ENCODE data around the gene GBX1.
A peak's percentile ranks its signal among the peaks of the same experiment; 100 is the strongest.

The GBX1 gene

GRCh38 chr7:151178831-151179230 is 11.3 kb upstream of the GBX1 start:
- Histone ChIP-seq H3K9me3 (ENCODE audit: control insufficient read depth, low read length) (no peaks in the 10 kb centered on the region), H3K4me1 (ENCODE audit: control insufficient read depth, insufficient read depth, low read length) (no peaks in the 10 kb centered on the region), H3K36me3 (ENCODE audit: control insufficient read depth, insufficient read depth, low read length, severe bottlenecking) (no peaks in the 10 kb centered on the region), H3K9ac (ENCODE audit: low read length) (no peak overlapping the region), H3K4me3 (ENCODE audit: low read length) (no peak overlapping the region), H3K27me3 (replicated peaks; ENCODE audit: control insufficient read depth, insufficient read depth, low read length) (peaks cover 82% of the 10 kb centered on the region)
- DNase-seq (ENCODE audit: low read depth), result no peak

DNA sequence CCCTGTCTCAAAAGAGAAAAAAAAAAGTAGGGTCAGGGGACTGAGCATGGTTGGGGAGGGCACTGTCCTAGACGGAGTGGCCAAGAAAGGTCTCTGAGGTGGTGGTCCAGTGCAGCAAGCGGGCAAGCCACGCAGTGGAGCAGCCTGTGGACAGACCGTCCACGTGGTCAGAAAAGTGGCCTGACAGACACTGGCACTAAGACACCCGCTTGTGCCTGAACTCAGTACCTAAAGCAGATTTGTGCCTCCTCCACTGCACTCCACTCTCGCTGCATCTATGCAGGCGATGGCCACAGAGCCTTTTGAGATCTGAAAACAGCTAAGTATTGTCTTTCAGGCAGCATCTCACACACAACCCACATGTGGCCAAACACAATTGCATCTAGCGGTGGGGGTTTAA is 10.7 kb upstream of the GBX1 start:
- no peak for DNase-seq (ENCODE audit: low read depth)
- H3K27me3 ChIP-seq (replicated peaks; ENCODE audit: control insufficient read depth, insufficient read depth, low read length), result peaks cover 85% of the 10 kb centered on the region

DNA sequence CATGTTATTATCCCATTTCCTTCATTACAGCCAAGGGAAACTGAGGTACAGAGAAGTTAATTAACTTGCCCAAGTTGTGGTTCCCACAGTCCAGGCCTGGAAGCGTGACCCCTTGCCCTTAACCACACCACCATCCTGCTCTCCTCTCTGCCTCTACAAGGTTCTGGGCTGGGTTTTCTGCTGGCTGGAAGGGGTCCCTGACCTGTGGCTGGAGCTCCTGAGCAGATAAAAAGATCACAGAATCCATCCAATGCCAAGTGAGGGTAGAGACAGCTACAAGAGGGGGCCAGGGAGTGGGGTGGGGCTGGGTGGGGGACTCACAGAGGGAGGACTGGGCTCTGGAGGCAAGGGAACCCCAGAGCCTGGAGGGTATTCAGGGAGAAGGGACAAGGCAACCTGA is 9.8 kb upstream of the GBX1 start:
- Histone ChIP-seq H3K36me3 (ENCODE audit: control insufficient read depth, insufficient read depth, low read length, severe bottlenecking) (no peaks in the 10 kb centered on the region), H3K27me3 (replicated peaks; ENCODE audit: control insufficient read depth, insufficient read depth, low read length) (peaks cover 81% of the 10 kb centered on the region), H3K4me3 (ENCODE audit: low read length) (no peak overlapping the region), H3K9ac (ENCODE audit: low read length) (no peak overlapping the region), H3K9me3 (ENCODE audit: control insufficient read depth, low read length) (no peaks in the 10 kb centered on the region), H3K4me1 (ENCODE audit: control insufficient read depth, insufficient read depth, low read length) (no peaks in the 10 kb centered on the region)
- no peak for DNase-seq (ENCODE audit: low read depth)

More for the DNA sequence above, 10.7 kb upstream of the GBX1 start:
- H3K9ac ChIP-seq (ENCODE audit: low read length), result no peak overlapping the region
- H3K4me1 ChIP-seq (ENCODE audit: control insufficient read depth, insufficient read depth, low read length), result no peaks in the 10 kb centered on the region
- no peaks in the 10 kb centered on the region for H3K36me3 ChIP-seq (ENCODE audit: control insufficient read depth, insufficient read depth, low read length, severe bottlenecking)
- H3K9me3 ChIP-seq (ENCODE audit: control insufficient read depth, low read length), result no peaks in the 10 kb centered on the region
- no peak overlapping the region for H3K4me3 ChIP-seq (ENCODE audit: low read length)

DNA sequence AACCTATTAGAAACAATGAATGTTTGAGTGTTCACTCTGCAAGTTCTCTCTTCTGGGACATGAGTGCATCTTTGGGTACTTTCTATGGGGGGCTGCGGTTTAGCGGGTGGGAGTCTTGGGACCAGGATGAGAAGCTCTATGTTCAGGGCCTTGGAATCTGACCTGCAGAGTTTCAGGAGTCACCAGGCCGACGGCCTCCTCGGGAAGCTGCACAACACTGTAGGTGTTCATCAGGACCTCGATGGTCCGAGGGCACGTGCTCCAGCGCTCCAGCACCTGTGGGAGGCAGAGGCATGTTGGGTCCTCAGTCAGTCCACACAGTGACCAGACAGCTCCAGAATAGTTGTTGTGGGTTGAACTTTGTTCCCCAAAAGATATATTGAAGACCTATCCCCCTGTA is 8.9 kb upstream of the GBX1 start:
- DNase-seq (ENCODE audit: low read depth), result no peak
- Histone ChIP-seq H3K9me3 (ENCODE audit: control insufficient read depth, low read length) (no peaks in the 10 kb centered on the region), H3K27me3 (replicated peaks; ENCODE audit: control insufficient read depth, insufficient read depth, low read length) (peaks cover 76% of the 10 kb centered on the region)

DNA sequence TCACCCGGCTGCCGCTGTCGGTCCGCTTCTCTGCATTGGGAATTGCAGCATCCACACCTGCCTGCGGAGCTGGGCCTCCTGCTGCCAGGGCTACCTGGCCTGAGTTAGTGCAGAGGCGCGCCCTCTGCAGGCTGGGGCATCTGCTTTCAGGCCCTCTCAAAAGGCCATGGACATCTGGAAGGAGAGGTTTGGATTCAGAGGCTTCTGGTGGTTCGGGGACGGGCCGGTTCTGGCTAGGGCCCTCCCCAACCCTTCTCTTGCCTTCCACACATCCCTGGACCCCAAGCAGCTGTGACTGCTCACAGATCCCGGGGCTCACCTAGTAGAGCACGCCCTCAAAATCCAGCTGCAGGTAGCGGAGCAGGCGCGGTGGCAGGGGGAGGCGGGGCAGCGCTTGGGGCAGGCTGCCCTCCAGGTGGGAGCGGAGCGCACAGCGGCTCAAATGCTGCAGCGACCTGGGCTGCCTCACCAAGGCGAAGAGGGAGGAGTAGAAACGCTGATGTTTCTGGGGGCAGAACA is 8.4 kb upstream of the GBX1 start:
- Histone ChIP-seq H3K9ac (ENCODE audit: low read length) (no peak overlapping the region), H3K27me3 (replicated peaks; ENCODE audit: control insufficient read depth, insufficient read depth, low read length) (peaks cover 76% of the 10 kb centered on the region)
- no peak for DNase-seq (ENCODE audit: low read depth)

More for the DNA sequence above, 8.9 kb upstream of the GBX1 start:
- Histone ChIP-seq H3K9ac (ENCODE audit: low read length) (no peak overlapping the region), H3K4me1 (ENCODE audit: control insufficient read depth, insufficient read depth, low read length) (no peaks in the 10 kb centered on the region), H3K36me3 (ENCODE audit: control insufficient read depth, insufficient read depth, low read length, severe bottlenecking) (no peaks in the 10 kb centered on the region), H3K4me3 (ENCODE audit: low read length) (no peak overlapping the region)

GRCh38 chr7:151175047-151175792 is 7.7 kb upstream of the GBX1 start:
- DNase-seq (ENCODE audit: low read depth), result no peak
- H3K9ac ChIP-seq (ENCODE audit: low read length), result no peak overlapping the region
- no peak overlapping the region for H3K4me3 ChIP-seq (ENCODE audit: low read length)
- peaks cover 75% of the 10 kb centered on the region for H3K27me3 ChIP-seq (replicated peaks; ENCODE audit: control insufficient read depth, insufficient read depth, low read length)
- H3K9me3 ChIP-seq (ENCODE audit: control insufficient read depth, low read length), result no peaks in the 10 kb centered on the region
- H3K4me1 ChIP-seq (ENCODE audit: control insufficient read depth, insufficient read depth, low read length), result no peaks in the 10 kb centered on the region
- H3K36me3 ChIP-seq (ENCODE audit: control insufficient read depth, insufficient read depth, low read length, severe bottlenecking), result no peaks in the 10 kb centered on the region

More for the DNA sequence above, 8.4 kb upstream of the GBX1 start:
- Histone ChIP-seq H3K9me3 (ENCODE audit: control insufficient read depth, low read length) (no peaks in the 10 kb centered on the region), H3K4me3 (ENCODE audit: low read length) (no peak overlapping the region), H3K4me1 (ENCODE audit: control insufficient read depth, insufficient read depth, low read length) (no peaks in the 10 kb centered on the region), H3K36me3 (ENCODE audit: control insufficient read depth, insufficient read depth, low read length, severe bottlenecking) (no peaks in the 10 kb centered on the region)

DNA sequence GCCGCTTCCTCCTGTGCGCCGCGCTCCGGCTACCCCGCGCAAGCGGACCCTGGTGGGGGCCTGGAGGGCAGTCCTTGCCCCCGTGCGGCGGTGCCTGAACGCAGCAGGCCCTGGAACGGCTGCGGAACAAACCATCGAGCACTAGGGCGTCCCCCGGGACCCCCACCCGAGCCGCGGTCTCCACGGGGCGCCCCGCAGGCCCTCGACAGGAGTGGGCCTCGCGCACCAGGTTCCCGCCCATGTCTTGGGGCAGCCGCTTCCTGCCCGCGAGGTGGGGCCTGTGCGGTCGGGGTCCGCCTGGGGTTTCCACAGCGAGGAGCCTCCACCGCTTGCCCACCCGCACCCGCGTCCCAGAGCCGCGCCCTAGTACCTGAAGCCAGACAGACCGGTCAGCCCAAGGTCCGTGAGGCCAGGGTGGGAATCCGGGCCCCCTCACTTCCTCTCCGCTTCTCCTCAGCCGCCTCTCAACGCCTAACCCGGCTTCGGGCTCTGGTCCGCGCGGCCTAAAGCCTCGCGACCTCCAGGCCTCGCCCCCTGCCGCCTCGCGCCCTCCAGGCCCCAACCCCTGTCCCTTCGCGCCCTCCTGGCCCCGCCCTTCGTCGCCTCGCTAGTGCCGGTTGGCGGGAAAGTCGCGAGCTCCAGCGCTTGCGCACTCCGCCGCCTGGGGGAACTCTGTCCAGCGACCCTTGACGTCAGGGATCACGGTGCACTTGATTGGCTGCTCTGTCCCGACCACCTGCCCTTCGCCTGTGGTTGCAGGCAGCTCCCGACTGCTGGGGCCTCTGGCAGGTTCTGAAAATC is 7.0 kb upstream of the GBX1 start:
- H3K27me3 ChIP-seq (replicated peaks; ENCODE audit: control insufficient read depth, insufficient read depth, low read length), result peaks cover 75% of the 10 kb centered on the region
- no peak overlapping the region for H3K9ac ChIP-seq (ENCODE audit: low read length)
- no peak overlapping the region for H3K4me3 ChIP-seq (ENCODE audit: low read length)
- DNase-seq (ENCODE audit: low read depth), result peak; percentile 14
- no peaks in the 10 kb centered on the region for H3K36me3 ChIP-seq (ENCODE audit: control insufficient read depth, insufficient read depth, low read length, severe bottlenecking)
- no peaks in the 10 kb centered on the region for H3K9me3 ChIP-seq (ENCODE audit: control insufficient read depth, low read length)
- no peaks in the 10 kb centered on the region for H3K4me1 ChIP-seq (ENCODE audit: control insufficient read depth, insufficient read depth, low read length)

GRCh38 chr7:151173386-151174245 is 6.1 kb upstream of the GBX1 start:
- no peak overlapping the region for H3K9ac ChIP-seq (ENCODE audit: low read length)
- H3K4me3 ChIP-seq (ENCODE audit: low read length), result no peak overlapping the region
- no peaks in the 10 kb centered on the region for H3K9me3 ChIP-seq (ENCODE audit: control insufficient read depth, low read length)
- DNase-seq (ENCODE audit: low read depth), result no peak
- no peaks in the 10 kb centered on the region for H3K4me1 ChIP-seq (ENCODE audit: control insufficient read depth, insufficient read depth, low read length)
- no peaks in the 10 kb centered on the region for H3K36me3 ChIP-seq (ENCODE audit: control insufficient read depth, insufficient read depth, low read length, severe bottlenecking)
- peaks cover 75% of the 10 kb centered on the region for H3K27me3 ChIP-seq (replicated peaks; ENCODE audit: control insufficient read depth, insufficient read depth, low read length)

DNA sequence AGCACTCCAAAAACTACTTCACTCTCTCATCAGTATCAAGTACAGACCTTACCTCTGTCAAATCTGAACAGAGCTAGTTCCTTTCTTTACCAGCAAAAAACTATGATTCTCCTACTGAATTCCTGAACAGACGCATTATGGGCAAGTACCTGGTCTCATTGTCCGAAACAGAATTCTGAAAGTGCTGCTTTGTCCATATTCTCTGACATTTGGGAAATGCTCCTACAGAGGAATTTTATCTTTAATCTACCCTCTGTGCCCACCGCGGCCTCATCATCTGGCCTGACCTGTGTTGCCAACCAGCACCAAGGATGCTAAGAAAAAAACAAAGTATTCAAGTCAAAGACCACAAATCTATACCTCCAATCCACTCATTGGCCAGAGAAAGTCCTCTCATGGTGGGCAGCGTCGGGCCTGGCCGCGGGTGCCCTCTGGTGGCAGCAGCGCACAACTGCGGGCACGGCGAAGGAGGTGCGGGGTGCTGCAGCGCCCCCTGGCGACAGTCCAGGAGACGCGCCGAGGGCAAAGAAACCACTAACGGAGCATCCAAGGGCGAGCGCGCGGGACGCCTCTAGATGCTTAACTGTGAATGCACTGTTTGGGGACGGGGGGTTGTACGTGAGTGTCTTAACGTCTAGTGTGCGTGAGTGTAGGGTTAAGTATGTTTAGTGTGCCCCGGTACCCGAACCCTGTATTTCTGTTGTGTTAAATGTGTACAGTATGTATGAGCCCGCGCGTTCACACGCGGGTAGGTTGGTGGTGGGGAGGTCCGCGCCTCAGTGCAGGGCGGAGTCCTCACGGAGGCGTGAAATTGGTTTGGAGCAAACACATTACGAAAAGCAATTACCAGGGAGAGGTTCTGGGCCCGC is 5.0 kb upstream of the GBX1 start:
- Histone ChIP-seq H3K4me1 (ENCODE audit: control insufficient read depth, insufficient read depth, low read length) (no peaks in the 10 kb centered on the region), H3K9ac (ENCODE audit: low read length) (no peak overlapping the region), H3K27me3 (replicated peaks; ENCODE audit: control insufficient read depth, insufficient read depth, low read length) (peaks cover 73% of the 10 kb centered on the region), H3K9me3 (ENCODE audit: control insufficient read depth, low read length) (no peaks in the 10 kb centered on the region), H3K4me3 (ENCODE audit: low read length) (no peak overlapping the region), H3K36me3 (ENCODE audit: control insufficient read depth, insufficient read depth, low read length, severe bottlenecking) (no peaks in the 10 kb centered on the region)
- peak; percentile 86 for DNase-seq (ENCODE audit: low read depth)

- no peak for DNase-seq (ENCODE audit: low read depth)
- H3K9me3 ChIP-seq (ENCODE audit: control insufficient read depth, low read length), result no peaks in the 10 kb centered on the region
- peaks cover 64% of the 10 kb centered on the region for H3K27me3 ChIP-seq (replicated peaks; ENCODE audit: control insufficient read depth, insufficient read depth, low read length)
- no peaks in the 10 kb centered on the region for H3K36me3 ChIP-seq (ENCODE audit: control insufficient read depth, insufficient read depth, low read length, severe bottlenecking)
- no peak overlapping the region for H3K9ac ChIP-seq (ENCODE audit: low read length)
- no peak overlapping the region for H3K4me3 ChIP-seq (ENCODE audit: low read length)
- no peaks in the 10 kb centered on the region for H3K4me1 ChIP-seq (ENCODE audit: control insufficient read depth, insufficient read depth, low read length)
These were observed 1.3 kb upstream of the GBX1 start for GRCh38 chr7:151168787-151169162.

Data from adipocyte (in vitro differentiated cells).